Urinary bladder (tissue), 4 donors: ENCODE measurements around the gene ELMO1. TPM values are rescaled to one million over a fixed set of nuclear protein-coding genes. Genes with fewer than 3 reads are reported as not detected.

Source experiments
- DNase-seq: peaks from one replicate; pipeline ENCODE4 v3.0.0-alpha.2; 2015; ENCODE audit errors: extremely low spot score
- H3K27ac ChIP-seq: one replicate; pipeline ENCODE4 v1.5.1; 2013; ENCODE audit warnings: low read depth, mild to moderate bottlenecking, moderate library complexity
- H3K36me3 ChIP-seq: one replicate; pipeline ENCODE4 v1.6.1; 2013; ENCODE audit warnings: mild to moderate bottlenecking, moderate library complexity; ENCODE audit not compliant: insufficient read depth
- H3K4me1 ChIP-seq: one replicate; pipeline ENCODE4 v1.6.1; 2013; ENCODE audit warnings: mild to moderate bottlenecking, moderate library complexity; ENCODE audit not compliant: insufficient read depth
- H3K4me3 ChIP-seq: one replicate; pipeline ENCODE4 v1.5.1; 2013; ENCODE audit warnings: low read depth, low read length
- WGBS: extraction: QIAGEN DNeasy Blood & Tissue Kit; methylation state at CpG from one replicate; pipeline ENCODE4 v1.1.7; 2013; 5-methylcytosine and 5-hydroxymethylcytosine counted together
- polyA plus RNA-seq: library from polyadenylated mRNA; stranded (reverse); fragments of 200-250 nt; gene quantifications from one replicate; pipeline ENCODE4 v1.2.3, GENCODE V29; 2013
- total RNA-seq: library from RNA; depleted of rRNA; stranded (reverse); fragments of >200 nt; gene quantifications from one replicate; pipeline ENCODE4 v1.2.3, GENCODE V29; 2014
- donor health status: healthy with polysubstance abuse.
- donor health status: healthy.

ELMO1 gene
- total and polyA plus RNA-seq, 2 donors: 14.1 to 86.7 TPM

DNA sequence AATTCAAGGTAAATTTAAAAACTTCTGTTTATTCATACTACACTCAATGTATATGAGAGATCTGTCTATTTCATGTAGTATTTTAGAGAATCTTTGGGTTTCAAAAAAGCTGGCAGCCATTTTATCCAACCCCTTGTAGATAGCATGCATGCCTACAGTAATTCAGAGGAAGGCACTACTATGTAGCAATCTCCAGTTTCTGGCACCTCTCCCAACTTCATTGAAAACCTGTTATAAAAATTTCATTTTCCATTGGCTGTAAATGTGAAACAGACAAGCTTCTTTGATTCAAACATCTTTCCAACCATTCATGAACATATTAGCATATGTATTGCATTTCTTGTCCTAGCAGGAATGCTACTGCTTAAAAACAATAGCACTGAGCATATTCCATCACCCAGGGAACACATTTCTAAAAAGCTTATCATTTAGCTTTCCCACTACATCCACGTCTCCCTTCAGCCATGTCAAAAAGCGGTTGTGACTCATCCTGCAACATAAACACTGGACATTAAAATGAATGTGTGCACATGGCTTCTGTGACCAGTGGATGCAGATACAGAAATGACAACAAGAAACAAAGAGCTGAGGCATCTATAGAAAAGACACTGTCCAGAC, 393.9 kb downstream of the ELMO1 start:
- no peak for DNase-seq
- WGBS: 55% methylated on average over 2 of the region's 2 CpGs
- H3K4me1 ChIP-seq: no peaks in the 10 kb centered on the region

DNA sequence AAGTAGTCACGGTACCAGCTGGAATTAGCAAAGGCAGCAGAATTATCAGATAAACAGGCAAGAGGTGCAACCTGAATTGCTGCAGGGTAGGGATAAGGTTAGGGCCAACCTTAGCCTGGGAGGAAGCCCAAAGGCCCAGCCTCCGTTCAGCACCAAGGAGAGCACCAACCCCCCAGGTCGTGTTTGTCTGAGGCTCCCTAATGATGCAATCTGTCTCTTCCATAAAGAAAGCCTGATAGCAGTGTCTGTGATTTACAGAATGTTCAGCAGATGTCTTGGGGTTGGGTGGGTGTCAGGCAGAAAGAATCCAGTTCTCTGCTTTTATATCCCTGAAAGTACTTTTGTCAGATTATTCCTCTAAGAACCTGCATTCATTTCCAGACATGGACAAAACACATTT, 396.0 kb downstream of the ELMO1 start:
- Histone ChIP-seq H3K4me1 (no peaks in the 10 kb centered on the region), H3K27ac (no peak overlapping the region), H3K36me3 (no peaks in the 10 kb centered on the region), H3K4me3 (no peak overlapping the region)
- no peak for DNase-seq
- 29% methylated on average over 3 of the region's 3 CpGs for WGBS

More for the DNA sequence above, 393.9 kb downstream of the ELMO1 start:
- Histone ChIP-seq H3K27ac (no peak overlapping the region), H3K4me3 (no peak overlapping the region), H3K36me3 (no peaks in the 10 kb centered on the region)

DNA sequence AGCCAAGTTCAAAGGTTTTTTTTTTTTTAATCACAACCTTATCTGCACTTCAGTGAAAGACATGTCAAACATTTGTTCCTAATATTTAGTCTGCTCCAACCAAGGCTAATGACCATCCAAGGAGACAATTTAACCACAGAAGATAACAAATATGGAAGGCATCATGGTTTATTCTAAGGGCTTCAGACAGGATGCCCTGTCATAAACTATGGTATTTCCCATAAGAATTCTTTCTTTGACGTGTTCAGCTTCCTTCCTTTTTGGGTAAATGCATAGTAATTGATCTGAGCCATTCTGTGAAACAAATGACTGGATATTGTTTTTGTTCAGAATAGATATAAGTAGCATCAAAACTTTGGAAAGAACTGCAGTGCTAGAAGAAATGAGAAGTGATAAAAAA, 397.9 kb downstream of the ELMO1 start:
- H3K36me3 ChIP-seq: no peaks in the 10 kb centered on the region
- no peak overlapping the region for H3K4me3 ChIP-seq
- DNase-seq: no peak
- WGBS: 37% methylated on average over 1 of the region's 1 CpG
- H3K27ac ChIP-seq: no peak overlapping the region
- H3K4me1 ChIP-seq: no peaks in the 10 kb centered on the region

DNA sequence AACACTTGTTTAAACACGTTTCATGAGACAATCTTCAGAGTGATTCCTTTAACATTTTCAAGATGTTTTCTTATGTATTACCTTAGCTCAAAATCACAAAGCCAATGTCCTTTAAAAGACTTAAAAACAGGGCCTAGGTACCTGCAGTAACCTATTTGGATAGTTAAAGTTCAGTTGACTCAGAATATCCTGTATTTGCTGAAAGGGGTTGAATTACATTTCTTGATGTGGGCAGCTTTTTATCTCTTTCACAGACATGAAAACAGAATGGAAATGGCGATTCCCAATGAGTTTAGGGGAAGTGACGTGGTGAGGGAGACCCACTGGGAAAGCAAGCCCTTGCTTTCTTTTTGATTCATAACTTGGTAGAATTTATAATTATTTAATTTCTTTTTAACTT, 400.0 kb downstream of the ELMO1 start:
- no peaks in the 10 kb centered on the region for H3K4me1 ChIP-seq
- no peak overlapping the region for H3K4me3 ChIP-seq
- no peak for DNase-seq
- no peak overlapping the region for H3K27ac ChIP-seq
- WGBS: 86% methylated on average over 3 of the region's 3 CpGs
- no peaks in the 10 kb centered on the region for H3K36me3 ChIP-seq

DNA sequence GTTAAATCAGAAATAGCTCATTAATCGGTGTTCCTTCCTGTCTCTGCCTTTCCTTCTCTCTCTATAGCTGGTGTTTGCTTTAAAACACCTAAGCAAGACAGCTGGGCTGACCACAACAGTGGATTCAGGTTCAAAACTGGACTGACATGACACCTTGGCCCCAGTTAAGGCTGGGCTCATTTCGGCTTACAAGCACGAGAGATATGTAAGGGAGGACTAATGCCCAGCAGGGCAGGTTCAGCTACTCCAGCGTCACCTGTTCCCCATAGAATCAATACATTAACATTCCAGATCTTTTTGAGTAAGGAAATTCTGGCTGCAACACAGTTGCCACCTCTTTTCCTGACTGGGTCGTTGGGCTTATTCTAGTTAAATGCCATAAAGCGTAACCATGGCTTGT, 401.4 kb downstream of the ELMO1 start:
- no peak overlapping the region for H3K4me3 ChIP-seq
- 80% methylated on average over 6 of the region's 6 CpGs for WGBS
- H3K36me3 ChIP-seq: no peaks in the 10 kb centered on the region
- H3K27ac ChIP-seq: no peak overlapping the region
- no peak for DNase-seq
- no peaks in the 10 kb centered on the region for H3K4me1 ChIP-seq

DNA sequence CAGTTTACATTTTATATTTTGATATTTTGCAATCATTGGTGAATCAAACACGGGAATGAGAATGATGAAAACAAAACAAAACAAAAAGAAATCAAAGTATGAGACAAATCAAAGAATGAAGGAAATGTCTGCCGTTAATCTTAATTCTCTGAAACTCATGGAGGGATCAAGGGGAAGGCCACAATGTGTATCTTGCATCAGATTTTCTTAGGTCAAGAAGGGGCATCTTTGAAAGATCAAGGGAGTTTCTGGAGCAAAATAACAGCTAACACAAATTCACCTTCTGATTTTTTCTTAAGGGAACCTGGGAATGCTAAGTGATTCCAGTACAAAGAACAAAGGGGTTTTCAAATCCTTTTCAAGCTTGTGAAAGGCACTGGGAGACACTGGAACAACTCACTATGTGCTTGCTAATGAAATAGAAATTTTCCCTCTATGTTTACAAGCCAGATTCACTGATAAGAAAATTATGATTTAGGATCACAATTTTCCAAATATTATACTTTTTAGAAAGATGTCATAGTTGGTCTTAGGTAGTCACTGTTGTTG, 402.1 kb downstream of the ELMO1 start:
- Histone ChIP-seq H3K27ac (no peak overlapping the region), H3K4me1 (no peaks in the 10 kb centered on the region), H3K4me3 (no peak overlapping the region), H3K36me3 (no peaks in the 10 kb centered on the region)
- WGBS: 77% methylated on average over 2 of the region's 2 CpGs
- no peak for DNase-seq

DNA sequence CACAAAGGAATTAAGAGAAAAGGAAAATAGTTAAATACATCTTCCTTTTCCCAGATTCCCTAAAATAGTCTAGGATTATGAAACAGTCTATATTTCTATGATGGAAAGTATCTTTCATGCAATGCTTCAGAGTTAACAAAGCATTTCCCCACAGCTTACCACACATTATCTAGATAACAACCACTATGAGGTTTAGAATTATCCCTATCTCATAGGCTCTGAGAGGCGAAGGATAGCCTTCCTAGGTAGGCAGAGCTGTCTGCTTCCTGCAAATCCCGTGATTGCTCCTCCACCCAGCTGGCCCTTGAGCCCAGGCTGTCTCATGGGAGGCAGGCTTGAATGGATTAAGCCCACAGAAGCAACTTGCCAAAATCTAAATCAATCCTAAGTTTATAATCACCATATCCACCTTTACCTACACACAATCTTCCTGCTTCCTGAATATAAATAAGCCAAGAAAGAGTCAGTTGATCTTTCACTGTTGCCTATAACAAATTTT, 402.9 kb downstream of the ELMO1 start:
- H3K27ac ChIP-seq: no peak overlapping the region
- H3K36me3 ChIP-seq: no peaks in the 10 kb centered on the region
- DNase-seq: no peak
- peaks cover 1% of the 10 kb centered on the region for H3K4me1 ChIP-seq
- 64% methylated on average over 2 of the region's 2 CpGs for WGBS
- no peak overlapping the region for H3K4me3 ChIP-seq

DNA sequence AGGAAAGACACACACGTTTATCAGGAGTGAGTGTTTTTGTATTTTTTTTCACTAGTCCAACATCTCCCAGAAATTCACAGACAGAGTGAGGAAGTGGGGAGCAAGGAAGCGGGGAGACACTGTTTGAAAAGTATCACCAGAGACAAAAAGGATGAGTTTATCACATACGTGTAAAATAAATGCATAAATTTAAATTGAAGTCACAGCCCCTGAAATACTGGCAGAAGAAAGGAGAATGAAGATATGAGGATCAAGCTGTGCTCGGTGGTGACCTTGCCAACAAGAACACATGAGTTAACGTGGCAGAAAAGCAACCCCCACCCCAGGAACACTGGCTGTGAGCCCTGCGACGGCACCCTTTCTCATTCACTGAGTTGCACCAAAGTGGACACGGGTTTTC, 407.2 kb downstream of the ELMO1 start:
- 75% methylated on average over 8 of the region's 8 CpGs for WGBS
- DNase-seq: no peak
- Histone ChIP-seq H3K27ac (no peak overlapping the region), H3K36me3 (no peaks in the 10 kb centered on the region), H3K4me1 (peaks cover 2% of the 10 kb centered on the region), H3K4me3 (no peak overlapping the region)

DNA sequence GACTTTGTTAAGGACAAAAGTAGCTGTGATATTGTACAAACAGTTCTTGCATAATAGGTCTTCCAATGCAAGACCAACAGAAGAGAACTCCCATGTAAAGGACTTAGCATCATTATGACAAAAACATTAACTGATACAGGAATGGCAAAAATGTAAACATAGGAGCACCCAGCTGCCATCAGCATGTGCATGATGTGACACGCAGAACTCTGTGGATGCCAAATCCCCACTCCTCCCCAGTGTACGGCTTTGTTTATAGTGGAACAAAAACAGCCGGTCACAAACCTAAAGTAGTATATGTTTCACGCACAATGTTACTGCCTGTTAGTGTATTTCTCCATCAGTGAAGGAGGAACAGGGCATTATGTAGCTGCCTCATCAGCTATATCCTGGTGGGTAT, 408.3 kb downstream of the ELMO1 start:
- Histone ChIP-seq H3K27ac (no peak overlapping the region), H3K36me3 (no peaks in the 10 kb centered on the region), H3K4me3 (no peak overlapping the region), H3K4me1 (peaks cover 2% of the 10 kb centered on the region)
- WGBS: 38% methylated on average over 4 of the region's 4 CpGs
- no peak for DNase-seq

DNA sequence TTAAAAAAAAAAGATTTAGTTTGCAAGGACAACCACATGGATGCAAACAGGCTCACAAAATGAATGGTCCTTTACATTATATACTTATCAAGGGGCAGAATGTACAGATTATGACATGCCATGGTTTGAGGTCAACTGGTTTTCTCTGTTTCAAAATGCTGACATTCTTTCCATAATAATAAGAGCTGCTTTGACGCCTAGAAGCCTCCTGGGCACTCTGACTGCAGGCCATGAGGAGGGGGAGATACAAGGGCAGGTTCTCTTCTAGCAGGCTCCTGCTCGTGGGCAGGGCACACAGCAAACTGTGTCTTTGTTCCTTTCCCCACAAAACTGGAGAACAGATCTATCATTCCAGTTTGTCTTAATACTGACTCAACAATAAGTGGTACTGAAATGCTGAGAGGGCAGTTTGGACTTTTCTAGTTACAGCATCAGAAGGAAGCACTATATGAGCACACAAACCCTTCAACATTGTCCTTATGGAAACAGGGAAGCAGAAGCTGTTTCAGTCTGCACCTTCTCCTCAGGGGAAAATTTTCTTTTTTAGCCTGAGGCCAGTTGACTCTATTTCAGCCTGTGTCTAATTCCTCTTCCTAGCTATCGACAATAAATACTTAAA, 409.4 kb downstream of the ELMO1 start:
- Histone ChIP-seq H3K4me3 (no peak overlapping the region), H3K4me1 (peaks cover 2% of the 10 kb centered on the region), H3K27ac (no peak overlapping the region), H3K36me3 (no peaks in the 10 kb centered on the region)
- no peak for DNase-seq
- WGBS: 85% methylated on average over 3 of the region's 3 CpGs

DNA sequence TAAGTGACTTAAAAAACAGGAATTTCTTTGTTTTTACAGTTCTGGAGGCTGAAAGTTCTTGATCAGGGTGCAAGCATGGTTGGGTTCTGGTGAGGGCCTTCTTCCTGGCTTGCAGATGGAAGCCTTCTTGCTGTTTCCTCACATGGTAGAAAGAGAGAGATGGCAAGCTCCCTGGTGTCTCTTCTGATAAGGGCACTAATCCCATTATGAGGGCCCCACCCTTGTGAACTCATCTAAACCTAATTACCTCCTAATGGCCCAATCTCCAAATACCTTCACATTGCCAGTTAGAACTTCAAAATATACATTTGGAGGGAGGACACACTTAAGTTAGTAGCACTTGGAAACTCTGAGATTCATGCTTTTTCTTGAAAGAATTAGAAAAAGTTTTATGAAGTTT, 410.0 kb downstream of the ELMO1 start:
- no peak overlapping the region for H3K27ac ChIP-seq
- H3K4me1 ChIP-seq: peaks cover 2% of the 10 kb centered on the region
- DNase-seq: no peak
- no peaks in the 10 kb centered on the region for H3K36me3 ChIP-seq
- no peak overlapping the region for H3K4me3 ChIP-seq

DNA sequence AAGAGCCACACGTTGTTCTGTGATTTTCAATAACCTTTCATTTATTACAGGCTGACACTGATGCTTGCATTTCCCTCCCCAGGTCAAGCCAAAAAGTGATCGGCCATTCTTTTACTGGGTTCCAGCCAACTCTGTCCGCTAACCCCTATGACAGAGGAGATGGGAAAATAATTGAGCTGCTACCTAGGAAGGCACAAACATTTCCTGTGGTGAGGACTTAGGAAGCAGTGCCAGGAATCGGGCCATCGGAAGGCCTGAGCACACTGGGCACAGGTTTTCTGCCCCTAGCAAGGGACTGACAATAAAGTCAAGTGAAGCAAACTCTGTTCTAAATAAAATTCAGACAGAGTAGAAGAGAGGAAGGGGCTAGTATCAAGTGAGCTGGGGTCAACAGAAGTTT, 411.4 kb downstream of the ELMO1 start:
- Histone ChIP-seq H3K4me3 (no peak overlapping the region), H3K4me1 (peaks cover 2% of the 10 kb centered on the region), H3K27ac (no peak overlapping the region), H3K36me3 (no peaks in the 10 kb centered on the region)
- 85% methylated on average over 5 of the region's 5 CpGs for WGBS
- no peak for DNase-seq

DNA sequence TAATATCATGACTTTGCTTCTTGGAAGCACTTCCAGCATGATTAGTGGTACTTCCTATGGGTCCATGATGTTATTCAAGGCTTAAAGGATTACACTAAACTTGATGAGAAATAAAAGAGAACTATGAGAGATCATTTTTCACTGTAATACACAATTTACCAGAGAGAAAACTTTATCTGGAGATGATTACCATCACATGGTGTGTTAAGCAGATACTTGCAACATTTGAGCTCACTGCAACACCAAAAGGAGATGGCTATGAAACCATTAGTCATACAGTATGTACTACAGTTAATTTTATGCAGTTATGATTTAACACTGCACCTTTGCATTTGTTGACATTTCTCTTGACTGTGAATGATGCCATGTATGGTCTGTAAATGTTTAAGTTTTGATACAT, 413.0 kb downstream of the ELMO1 start:
- H3K27ac ChIP-seq: no peak overlapping the region
- no peak overlapping the region for H3K4me3 ChIP-seq
- H3K36me3 ChIP-seq: no peaks in the 10 kb centered on the region
- H3K4me1 ChIP-seq: no peaks in the 10 kb centered on the region
- no peak for DNase-seq

DNA sequence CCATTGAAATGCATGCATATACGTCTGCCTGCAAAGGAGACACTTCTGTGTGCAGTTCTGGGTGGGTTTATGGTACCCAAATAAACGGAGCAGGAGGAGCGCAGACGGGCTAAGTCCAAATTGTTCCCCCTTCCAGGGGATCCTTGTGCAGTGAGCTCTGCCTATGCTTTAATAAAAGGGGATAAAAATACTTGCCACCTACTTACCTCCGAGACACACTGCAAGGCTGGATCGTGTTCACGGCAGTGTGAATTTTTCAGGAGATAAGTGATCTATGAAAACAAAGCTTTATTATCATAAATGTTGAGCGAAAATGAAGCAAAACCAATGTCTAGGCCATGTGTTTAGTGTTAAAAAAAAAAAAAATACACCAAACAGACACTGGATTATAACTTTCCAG, 415.5 kb downstream of the ELMO1 start:
- Histone ChIP-seq H3K4me3 (no peak overlapping the region), H3K4me1 (no peaks in the 10 kb centered on the region), H3K27ac (no peak overlapping the region), H3K36me3 (no peaks in the 10 kb centered on the region)
- no peak for DNase-seq
- WGBS: 83% methylated on average over 8 of the region's 8 CpGs
